ENCODE data around the gene IGF2. TPM values are rescaled to one million over a fixed set of nuclear protein-coding genes. Genes with fewer than 3 reads are reported as not detected.

Gene IGF2
- total and polyA plus RNA-seq, 2 donors from 2014 or later = 10.2 to 30.5 TPM

DNA sequence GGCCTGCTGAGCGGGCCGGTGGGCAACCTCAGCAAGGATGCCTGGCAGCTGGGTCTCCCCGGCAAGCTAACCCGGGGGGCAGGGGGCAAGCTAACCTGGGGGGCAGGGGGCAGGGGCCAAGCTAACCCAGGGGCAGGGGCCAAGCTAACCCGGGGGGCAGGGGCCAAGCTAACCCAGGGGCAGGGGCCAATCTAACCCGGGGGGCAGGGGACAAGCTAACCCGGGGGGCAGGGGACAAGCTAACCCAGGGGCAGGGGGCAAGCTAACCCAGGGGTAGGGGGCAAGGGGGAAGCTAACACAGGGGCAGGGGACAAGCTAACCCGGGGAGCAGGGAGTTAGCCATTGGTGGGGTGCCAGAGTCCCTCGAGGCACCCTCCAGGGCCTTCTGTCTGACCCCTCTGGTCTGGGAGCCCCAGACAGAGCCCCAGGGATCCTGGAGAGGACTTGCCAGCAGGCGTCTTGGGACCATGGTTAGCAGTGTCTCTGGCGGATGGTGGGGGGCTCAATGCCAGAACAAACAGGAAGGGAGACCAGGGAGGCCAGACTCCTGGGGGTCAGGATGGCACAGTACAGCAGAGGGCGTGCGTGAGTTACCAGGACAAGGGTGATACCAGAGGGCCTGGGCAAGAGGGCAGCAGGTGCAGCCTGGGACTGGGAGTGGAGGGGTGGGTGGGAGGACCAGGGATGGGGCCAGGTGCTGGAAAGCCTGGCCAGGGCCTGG is 16.1 kb downstream of the IGF2 start:
- no peaks in the 10 kb centered on the region for H3K36me3 ChIP-seq (ENCODE audit: control insufficient read depth in 2 of 3, insufficient read depth in 3 of 3, low read length in 3 of 3)
- no peak overlapping the region for H3K27ac ChIP-seq (ENCODE audit: low read depth in 2 of 2, low read length in 2 of 2)
- H3K27me3 ChIP-seq (ENCODE audit: control insufficient read depth, insufficient read depth, low read length) = no peaks in the 10 kb centered on the region
- DNase-seq (no peak), FAIRE-seq (no peak)
- TF ChIP-seq CTCF (IDR thresholded peaks at IDR 0.05; ENCODE audit: borderline replicate concordance, extremely low read depth, insufficient read depth) = no peak
- intact Hi-C loops (cut with DNase I) = no loop called here
- no peaks in the 10 kb centered on the region for H3K4me1 ChIP-seq (ENCODE audit: control insufficient read depth in 2 of 3, insufficient read depth in 2 of 3, low read depth in 1 of 3, low read length in 3 of 3)
- no peak overlapping the region for H3K9ac ChIP-seq (ENCODE audit: low read length in 3 of 3)
- H3K9me3 ChIP-seq (ENCODE audit: control insufficient read depth in 2 of 3, insufficient read depth in 1 of 3, low read length in 3 of 3) = no peaks in the 10 kb centered on the region
- no peak overlapping the region for H3K4me3 ChIP-seq (ENCODE audit: low read length in 3 of 3)

DNA sequence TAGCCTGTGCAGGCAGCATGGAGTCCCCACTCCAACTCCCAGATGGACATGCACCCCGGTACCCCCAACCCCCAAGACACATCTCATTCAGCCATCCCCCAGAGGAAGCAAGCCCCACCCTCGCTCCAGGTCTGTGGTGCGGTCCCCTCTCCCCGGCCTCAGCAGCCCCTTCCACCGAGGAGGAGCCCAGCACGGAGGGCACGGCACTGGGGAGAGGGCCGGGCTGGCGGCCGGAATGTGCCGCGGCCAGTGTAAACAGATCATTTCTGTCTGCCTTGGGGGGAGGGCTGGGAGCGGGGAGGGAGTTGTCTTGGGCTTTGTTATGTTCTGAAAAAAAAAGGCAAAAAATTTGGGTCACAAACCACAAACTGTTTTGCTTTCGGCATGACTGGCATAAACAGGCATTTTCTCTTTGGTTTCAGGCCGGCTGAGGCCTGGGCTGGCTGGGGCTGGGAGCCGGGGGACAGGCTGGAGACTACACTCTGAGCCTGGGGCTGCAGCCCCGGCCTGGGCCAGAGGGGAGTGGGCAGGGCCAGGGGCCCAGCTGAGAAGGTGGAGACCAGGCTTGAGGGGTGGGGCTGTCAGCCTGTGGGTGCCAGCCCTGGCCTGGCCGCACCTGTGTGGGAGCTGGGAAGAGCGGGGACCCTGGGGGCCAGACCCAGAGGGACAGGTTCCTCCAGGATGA is 16.8 kb downstream of the IGF2 start:
- H3K27me3 ChIP-seq (ENCODE audit: control insufficient read depth, insufficient read depth, low read length) = no peaks in the 10 kb centered on the region
- H3K4me1 ChIP-seq (ENCODE audit: control insufficient read depth in 2 of 3, insufficient read depth in 2 of 3, low read depth in 1 of 3, low read length in 3 of 3) = no peaks in the 10 kb centered on the region
- H3K4me3 ChIP-seq (ENCODE audit: low read length in 3 of 3) = no peak overlapping the region
- peaks cover 0 to 6% (median 2%) of the 10 kb centered on the region in 3 donors for H3K9me3 ChIP-seq (ENCODE audit: control insufficient read depth in 2 of 3, insufficient read depth in 1 of 3, low read length in 3 of 3)
- H3K36me3 ChIP-seq (ENCODE audit: control insufficient read depth in 2 of 3, insufficient read depth in 3 of 3, low read length in 3 of 3) = no peaks in the 10 kb centered on the region
- H3K27ac ChIP-seq (ENCODE audit: low read depth in 2 of 2, low read length in 2 of 2) = no peak overlapping the region
- peak in 3 of 5 donors; percentile 52 to 66 (median 60) for DNase-seq
- intact Hi-C loops (cut with DNase I) = no loop called here
- TF ChIP-seq CTCF (IDR thresholded peaks at IDR 0.05; ENCODE audit: borderline replicate concordance, extremely low read depth, insufficient read depth) = no peak
- no peak overlapping the region for H3K9ac ChIP-seq (ENCODE audit: low read length in 3 of 3)
- FAIRE-seq = no peak

DNA sequence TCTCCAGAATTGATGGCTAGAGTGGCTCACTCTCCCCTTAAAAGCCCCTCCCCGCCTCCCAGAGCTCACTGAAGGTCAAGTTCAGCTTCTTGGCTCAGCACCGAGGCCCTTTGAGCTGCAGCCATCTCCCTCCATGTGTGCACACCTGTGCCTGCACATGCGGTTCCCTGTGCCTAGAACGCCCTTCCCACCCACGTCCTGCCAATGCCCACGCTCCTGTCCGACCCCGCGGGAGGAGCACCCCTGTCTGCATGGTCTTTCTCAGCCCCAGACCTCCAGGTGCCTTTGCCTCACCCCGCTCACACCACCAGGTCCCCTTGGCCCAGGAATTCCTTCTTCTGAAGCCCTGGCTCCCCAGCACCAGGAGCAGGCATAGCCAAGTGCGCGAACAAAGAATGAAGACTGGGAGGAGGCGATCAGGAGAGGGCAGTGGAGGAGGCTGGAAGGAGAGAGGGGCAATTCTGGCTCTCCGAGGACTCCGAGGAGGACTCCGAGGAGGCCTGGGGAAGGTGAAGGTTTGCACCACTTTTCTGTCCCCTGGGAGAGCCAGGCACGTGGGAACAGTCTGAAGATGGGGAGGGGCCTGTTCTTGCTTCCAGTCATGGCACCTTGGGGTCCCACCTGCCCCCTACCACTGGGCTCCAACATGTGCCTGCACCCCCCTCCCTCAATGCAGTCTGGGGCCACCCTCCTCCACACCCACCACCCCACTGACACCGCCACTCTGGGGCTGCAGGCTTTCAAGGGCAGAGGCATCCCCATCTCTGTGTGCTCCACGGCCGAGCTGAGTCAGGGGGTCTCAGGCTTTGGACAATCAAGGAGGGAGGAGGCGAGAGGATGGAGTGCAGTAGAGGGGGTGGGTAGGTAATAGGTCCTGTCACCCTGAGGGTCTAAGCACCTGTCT is 17.7 kb downstream of the IGF2 start:
- DNase-seq (no peak), FAIRE-seq (no peak)
- Histone ChIP-seq H3K36me3 (ENCODE audit: control insufficient read depth in 2 of 3, insufficient read depth in 3 of 3, low read length in 3 of 3) (no peaks in the 10 kb centered on the region), H3K4me1 (ENCODE audit: control insufficient read depth in 2 of 3, insufficient read depth in 2 of 3, low read depth in 1 of 3, low read length in 3 of 3) (no peaks in the 10 kb centered on the region), H3K4me3 (ENCODE audit: low read length in 3 of 3) (no peak overlapping the region), H3K27ac (ENCODE audit: low read depth in 2 of 2, low read length in 2 of 2) (no peak overlapping the region), H3K27me3 (ENCODE audit: control insufficient read depth, insufficient read depth, low read length) (no peaks in the 10 kb centered on the region), H3K9me3 (ENCODE audit: control insufficient read depth in 2 of 3, insufficient read depth in 1 of 3, low read length in 3 of 3) (peaks cover 0 to 10% (median 2%) of the 10 kb centered on the region in 3 donors), H3K9ac (ENCODE audit: low read length in 3 of 3) (no peak overlapping the region)
- TF ChIP-seq CTCF (IDR thresholded peaks at IDR 0.05; ENCODE audit: borderline replicate concordance, extremely low read depth, insufficient read depth) = no peak
- intact Hi-C loops (cut with DNase I) = no loop called here
